HG02642 (cell line): ENCODE data around the gene SP3.

Experiments
- ATAC-seq: cut with Tn5 transposase; IDR thresholded peaks from one replicate; pipeline ENCODE4 v1.9.1; 2021; ENCODE audit warnings: mild to moderate bottlenecking; ENCODE audit not compliant: unreplicated experiment, poor library complexity

Gene SP3

GRCh38 chr2:173997753-173998152, 32.6 kb upstream of the SP3 start:
- no peak for ATAC-seq

- peak; percentile 84 for ATAC-seq
Measured at GRCh38 chr2:173997269-173997668, 32.1 kb upstream of the SP3 start.

- ATAC-seq: no peak
Measured at GRCh38 chr2:173996766-173997165, 31.6 kb upstream of the SP3 start.

- no peak for ATAC-seq
Measured at GRCh38 chr2:173993459-173993858, 28.3 kb upstream of the SP3 start.

- no peak for ATAC-seq
Measured at GRCh38 chr2:173991856-173992588, 26.8 kb upstream of the SP3 start.

- peak; percentile 79 for ATAC-seq
Measured at GRCh38 chr2:173990970-173991819, 26.0 kb upstream of the SP3 start.

- no peak for ATAC-seq
Measured at GRCh38 chr2:173990245-173990644, 25.1 kb upstream of the SP3 start.

- no peak for ATAC-seq
Measured at GRCh38 chr2:173989884-173990215, 24.7 kb upstream of the SP3 start.

- ATAC-seq: no peak
Measured at GRCh38 chr2:173989160-173989883, 24.1 kb upstream of the SP3 start.

- no peak for ATAC-seq
Measured at GRCh38 chr2:173986805-173987204, 21.6 kb upstream of the SP3 start.

- no peak for ATAC-seq
Measured at GRCh38 chr2:173985605-173985992, 20.4 kb upstream of the SP3 start.

GRCh38 chr2:173984866-173985604, 19.9 kb upstream of the SP3 start:
- ATAC-seq: no peak

GRCh38 chr2:173983391-173983871, 18.3 kb upstream of the SP3 start:
- ATAC-seq: no peak

- no peak for ATAC-seq
Measured at GRCh38 chr2:173982918-173983317, 17.7 kb upstream of the SP3 start.

- no peak for ATAC-seq
Measured at GRCh38 chr2:173982182-173982714, 17.1 kb upstream of the SP3 start.

GRCh38 chr2:173981520-173981919, 16.3 kb upstream of the SP3 start:
- no peak for ATAC-seq

- ATAC-seq: no peak
Measured at GRCh38 chr2:173979751-173980351, 14.7 kb upstream of the SP3 start.

GRCh38 chr2:173978447-173978846, 13.3 kb upstream of the SP3 start:
- ATAC-seq: no peak

- no peak for ATAC-seq
Measured at GRCh38 chr2:173972636-173973035, 7.5 kb upstream of the SP3 start.

GRCh38 chr2:173972165-173972564, 7.0 kb upstream of the SP3 start:
- ATAC-seq: no peak
